Measurements from ENCODE around the gene DENND2A.

- TF ChIP-seq, protein P1, sequence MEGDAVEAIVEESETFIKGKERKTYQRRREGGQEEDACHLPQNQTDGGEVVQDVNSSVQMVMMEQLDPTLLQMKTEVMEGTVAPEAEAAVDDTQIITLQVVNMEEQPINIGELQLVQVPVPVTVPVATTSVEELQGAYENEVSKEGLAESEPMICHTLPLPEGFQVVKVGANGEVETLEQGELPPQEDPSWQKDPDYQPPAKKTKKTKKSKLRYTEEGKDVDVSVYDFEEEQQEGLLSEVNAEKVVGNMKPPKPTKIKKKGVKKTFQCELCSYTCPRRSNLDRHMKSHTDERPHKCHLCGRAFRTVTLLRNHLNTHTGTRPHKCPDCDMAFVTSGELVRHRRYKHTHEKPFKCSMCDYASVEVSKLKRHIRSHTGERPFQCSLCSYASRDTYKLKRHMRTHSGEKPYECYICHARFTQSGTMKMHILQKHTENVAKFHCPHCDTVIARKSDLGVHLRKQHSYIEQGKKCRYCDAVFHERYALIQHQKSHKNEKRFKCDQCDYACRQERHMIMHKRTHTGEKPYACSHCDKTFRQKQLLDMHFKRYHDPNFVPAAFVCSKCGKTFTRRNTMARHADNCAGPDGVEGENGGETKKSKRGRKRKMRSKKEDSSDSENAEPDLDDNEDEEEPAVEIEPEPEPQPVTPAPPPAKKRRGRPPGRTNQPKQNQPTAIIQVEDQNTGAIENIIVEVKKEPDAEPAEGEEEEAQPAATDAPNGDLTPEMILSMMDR (IDR thresholded peaks at IDR 0.05) = no peak
- peak in 1 of 2 donors; percentile 29 for TF ChIP-seq POLR2A (IDR thresholded peaks at IDR 0.05)
Observed at GRCh38 chr7:140672382-140673062, 31.9 kb upstream of the DENND2A start, which contains the start of gene ADCK2.
